Measurements from ENCODE around the gene FAAP100. TPM values are rescaled to one million over a fixed set of nuclear protein-coding genes. Genes with fewer than 3 reads are reported as not detected.

The FAAP100 gene
- total RNA-seq, 4 donors from 2014 or later: 19.4 to 34.3 (median 28.4) TPM

DNA sequence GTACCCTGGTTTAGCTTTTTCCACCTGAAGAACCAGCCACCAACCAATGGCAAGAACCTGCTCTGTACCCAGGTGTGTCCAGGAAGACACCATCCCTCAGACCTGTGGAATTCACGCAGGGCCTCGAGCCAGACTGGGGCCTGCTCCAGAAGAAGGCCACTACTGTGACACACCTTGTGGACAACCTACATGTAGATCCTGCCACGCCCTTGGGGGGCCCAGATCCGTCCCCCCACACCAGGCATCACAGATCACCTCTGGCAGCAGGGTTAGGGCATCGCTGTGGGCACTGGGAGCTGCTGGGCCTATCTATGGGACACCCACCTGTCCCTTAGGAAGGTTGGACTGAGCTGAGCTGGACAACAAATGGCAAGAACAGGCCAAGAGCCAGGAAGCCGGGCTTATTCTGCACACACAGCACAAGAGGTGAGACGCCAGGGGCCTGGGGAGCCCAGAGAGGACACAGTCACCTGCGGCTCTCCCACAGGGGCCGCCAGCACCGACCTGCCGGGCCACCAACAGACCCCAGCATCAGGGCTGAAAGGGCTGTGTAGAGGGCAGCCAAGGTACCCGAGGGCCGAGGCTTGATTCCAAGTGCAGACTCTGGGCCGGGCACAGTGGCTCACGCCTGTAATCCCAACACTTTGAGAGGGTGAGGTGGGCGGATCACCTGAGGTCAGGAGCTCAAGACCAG is 7.7 kb downstream of the FAAP100 start:
- no peak for TF ChIP-seq POLR2A (IDR thresholded peaks at IDR 0.05)
- TF ChIP-seq, protein P1, sequence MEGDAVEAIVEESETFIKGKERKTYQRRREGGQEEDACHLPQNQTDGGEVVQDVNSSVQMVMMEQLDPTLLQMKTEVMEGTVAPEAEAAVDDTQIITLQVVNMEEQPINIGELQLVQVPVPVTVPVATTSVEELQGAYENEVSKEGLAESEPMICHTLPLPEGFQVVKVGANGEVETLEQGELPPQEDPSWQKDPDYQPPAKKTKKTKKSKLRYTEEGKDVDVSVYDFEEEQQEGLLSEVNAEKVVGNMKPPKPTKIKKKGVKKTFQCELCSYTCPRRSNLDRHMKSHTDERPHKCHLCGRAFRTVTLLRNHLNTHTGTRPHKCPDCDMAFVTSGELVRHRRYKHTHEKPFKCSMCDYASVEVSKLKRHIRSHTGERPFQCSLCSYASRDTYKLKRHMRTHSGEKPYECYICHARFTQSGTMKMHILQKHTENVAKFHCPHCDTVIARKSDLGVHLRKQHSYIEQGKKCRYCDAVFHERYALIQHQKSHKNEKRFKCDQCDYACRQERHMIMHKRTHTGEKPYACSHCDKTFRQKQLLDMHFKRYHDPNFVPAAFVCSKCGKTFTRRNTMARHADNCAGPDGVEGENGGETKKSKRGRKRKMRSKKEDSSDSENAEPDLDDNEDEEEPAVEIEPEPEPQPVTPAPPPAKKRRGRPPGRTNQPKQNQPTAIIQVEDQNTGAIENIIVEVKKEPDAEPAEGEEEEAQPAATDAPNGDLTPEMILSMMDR (IDR thresholded peaks at IDR 0.05): no peak
- intact Hi-C loops (cut with DNase I; ENCODE audit: low total_unique reads): no loop called here
- 91 to 92% methylated on average over 8 to 15 of the region's 16 CpGs for WGBS, 2 donors
- DNase-seq (ENCODE audit: low spot score in 2 of 2): no peak
- no peak overlapping the region for H3K4me3 ChIP-seq (ENCODE audit: low read depth, poor library complexity, severe bottlenecking)

DNA sequence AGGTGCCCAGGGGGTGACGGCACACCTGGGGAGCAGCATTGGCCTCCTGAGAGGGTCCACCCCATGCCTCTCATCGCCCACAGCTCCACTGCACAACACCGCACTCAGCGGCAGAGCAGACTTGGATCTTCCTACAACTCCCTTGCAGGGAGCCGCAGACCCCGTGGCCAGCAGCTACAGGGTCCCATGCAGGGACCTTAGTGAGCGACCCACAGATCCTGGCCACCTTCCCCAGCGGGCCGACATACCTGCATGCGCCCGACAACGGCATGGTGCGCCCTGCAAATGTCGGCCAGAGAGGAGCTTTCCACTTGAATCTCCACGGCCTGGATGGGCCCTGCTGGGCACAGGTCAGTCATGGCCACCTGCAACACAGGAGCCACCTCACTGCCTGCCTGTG is 8.4 kb downstream of the FAAP100 start:
- WGBS, 2 donors: 94 to 96% methylated on average over 10 to 14 of the region's 15 CpGs
- DNase-seq (ENCODE audit: low spot score in 2 of 2): no peak
- TF ChIP-seq POLR2A (IDR thresholded peaks at IDR 0.05): no peak
- TF ChIP-seq, protein P1 (IDR thresholded peaks at IDR 0.05): no peak
- no peak overlapping the region for H3K4me3 ChIP-seq (ENCODE audit: low read depth, poor library complexity, severe bottlenecking)
- intact Hi-C loops (cut with DNase I; ENCODE audit: low total_unique reads): no loop called here

DNA sequence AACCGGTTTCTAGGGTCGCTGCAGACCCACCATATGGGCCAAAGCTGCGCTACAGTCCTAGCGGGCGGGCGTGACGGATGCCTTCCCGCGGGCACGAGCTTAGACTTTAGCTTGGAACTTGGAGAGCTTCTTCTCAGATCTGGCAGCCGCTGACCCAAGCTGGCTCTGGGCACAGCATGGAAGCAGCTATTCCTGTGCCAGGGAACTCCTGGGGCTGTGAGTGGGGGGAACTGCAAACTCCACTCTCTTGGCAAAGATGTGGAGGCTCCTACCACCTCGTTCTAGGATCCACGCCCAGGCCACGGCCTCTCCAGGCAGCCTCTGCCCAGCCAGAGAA is 8.8 kb downstream of the FAAP100 start:
- intact Hi-C loops (cut with DNase I; ENCODE audit: low total_unique reads): no loop called here
- DNase-seq (ENCODE audit: low spot score in 2 of 2): no peak
- H3K4me3 ChIP-seq (ENCODE audit: low read depth, poor library complexity, severe bottlenecking): no peak overlapping the region
- WGBS, 2 donors: 81 to 90% methylated on average over 14 of the region's 14 CpGs
- TF ChIP-seq POLR2A (IDR thresholded peaks at IDR 0.05): no peak
- TF ChIP-seq, protein P1 (IDR thresholded peaks at IDR 0.05): no peak

DNA sequence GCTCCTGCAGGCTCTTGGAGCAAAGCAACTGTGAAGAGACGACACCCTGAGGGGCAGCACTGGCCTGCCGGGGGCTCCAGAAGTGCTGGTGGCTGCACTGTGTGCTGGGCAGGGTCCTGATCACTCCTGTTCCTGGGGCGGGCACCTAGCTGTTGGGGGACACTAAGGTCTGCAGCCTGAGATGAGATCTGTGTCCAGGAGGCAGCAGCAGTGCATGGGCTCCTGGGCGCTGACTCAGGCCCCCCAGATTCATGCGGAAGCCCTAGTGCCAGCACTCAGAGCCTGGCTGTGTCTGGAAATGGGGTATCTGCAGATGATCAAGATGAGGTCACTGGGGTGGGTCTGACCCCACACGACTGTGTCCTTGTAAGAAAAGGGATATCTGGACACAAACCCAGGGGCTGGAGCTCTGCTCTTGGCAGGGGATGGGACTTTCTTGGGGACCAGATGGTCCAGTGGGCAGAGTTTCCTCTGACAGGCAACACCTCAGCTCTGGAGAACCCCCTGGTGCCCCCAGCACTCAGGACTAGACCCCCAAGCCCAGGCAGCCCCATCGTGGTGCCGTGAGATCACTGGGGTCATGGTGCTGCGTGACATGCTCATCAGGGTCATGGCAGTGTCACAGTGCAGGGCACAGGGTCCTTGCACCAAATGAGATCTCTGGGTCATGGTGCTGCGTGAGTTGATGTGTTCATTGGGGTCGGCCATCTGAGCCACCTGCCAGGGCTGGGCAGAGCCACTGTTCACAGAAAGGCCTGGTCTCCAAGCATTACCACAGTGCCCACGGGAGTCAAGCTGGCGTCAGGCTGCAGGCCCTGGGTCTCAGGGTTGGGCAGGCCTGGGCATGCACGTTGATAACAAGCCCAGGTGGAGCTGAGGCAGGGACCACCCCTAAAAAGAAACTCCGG is 9.5 kb downstream of the FAAP100 start:
- 87 to 89% methylated on average over 11 to 14 of the region's 15 CpGs for WGBS, 2 donors
- no peak for TF ChIP-seq POLR2A (IDR thresholded peaks at IDR 0.05)
- TF ChIP-seq, protein P1 (IDR thresholded peaks at IDR 0.05): no peak
- no peak for DNase-seq (ENCODE audit: low spot score in 2 of 2)
- no peak overlapping the region for H3K4me3 ChIP-seq (ENCODE audit: low read depth, poor library complexity, severe bottlenecking)
- intact Hi-C loops (cut with DNase I; ENCODE audit: low total_unique reads): no loop called here

DNA sequence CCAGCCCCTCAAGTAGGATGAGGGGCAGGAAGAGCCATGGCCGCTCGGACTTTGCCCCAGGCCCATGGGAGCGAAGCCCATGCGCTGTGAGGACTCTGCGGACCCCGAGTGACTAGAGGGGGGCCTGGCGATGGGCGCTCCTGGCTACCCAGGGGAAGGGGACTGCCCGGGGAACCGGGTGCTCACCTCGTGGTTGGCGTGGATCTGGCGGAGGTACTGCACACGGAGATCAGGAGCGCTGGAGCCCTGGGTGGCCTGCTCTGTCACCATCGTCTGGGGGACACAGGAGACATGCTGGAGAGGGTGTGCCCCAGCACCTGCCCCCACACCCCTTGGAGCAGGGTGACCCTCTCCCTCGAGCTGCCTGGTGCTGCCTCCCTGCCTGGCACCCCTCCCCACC is 11.0 kb downstream of the FAAP100 start:
- TF ChIP-seq, protein P1 (IDR thresholded peaks at IDR 0.05): no peak
- no peak for TF ChIP-seq POLR2A (IDR thresholded peaks at IDR 0.05)
- no peak overlapping the region for H3K4me3 ChIP-seq (ENCODE audit: low read depth, poor library complexity, severe bottlenecking)
- DNase-seq (ENCODE audit: low spot score in 2 of 2): no peak
- 87 to 95% methylated on average over 5 to 16 of the region's 17 CpGs for WGBS, 2 donors
- intact Hi-C loops (cut with DNase I; ENCODE audit: low total_unique reads): no loop called here
